HG03378 (cell line): ENCODE measurements around the gene NF1.
A peak's percentile ranks its signal among the peaks of the same experiment; 100 is the strongest.
"Not testable (repeated sequence)": the region's sequence is repeated elsewhere in the genome, so short reads cannot be mapped to it uniquely, and the experiment has no call there.

Experiments
- ATAC-seq: cut with Tn5 transposase; IDR thresholded peaks from one replicate; pipeline ENCODE4 v1.9.1; 2021; ENCODE audit warnings: mild to moderate bottlenecking, moderate library complexity; ENCODE audit not compliant: unreplicated experiment

NF1 gene

DNA sequence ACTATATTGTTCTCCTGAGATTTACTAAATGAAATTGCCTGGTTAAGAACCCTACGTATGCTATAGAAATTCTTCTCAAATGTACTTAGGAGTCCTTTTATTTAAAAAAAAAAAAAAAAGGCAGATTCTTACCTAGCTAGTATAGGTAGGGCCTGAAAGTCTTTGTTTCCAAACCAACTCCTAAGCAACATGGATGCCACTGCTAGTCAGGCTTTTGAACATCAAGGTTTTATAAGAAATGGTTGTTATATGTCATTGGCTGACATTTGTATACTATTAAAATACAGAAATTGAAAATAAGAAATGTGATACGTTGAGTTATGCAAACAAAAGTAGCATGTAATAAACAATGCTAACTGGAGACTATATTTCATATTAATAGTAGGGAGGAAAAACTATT is 225.5 kb downstream of the NF1 start:
- ATAC-seq, result no peak

DNA sequence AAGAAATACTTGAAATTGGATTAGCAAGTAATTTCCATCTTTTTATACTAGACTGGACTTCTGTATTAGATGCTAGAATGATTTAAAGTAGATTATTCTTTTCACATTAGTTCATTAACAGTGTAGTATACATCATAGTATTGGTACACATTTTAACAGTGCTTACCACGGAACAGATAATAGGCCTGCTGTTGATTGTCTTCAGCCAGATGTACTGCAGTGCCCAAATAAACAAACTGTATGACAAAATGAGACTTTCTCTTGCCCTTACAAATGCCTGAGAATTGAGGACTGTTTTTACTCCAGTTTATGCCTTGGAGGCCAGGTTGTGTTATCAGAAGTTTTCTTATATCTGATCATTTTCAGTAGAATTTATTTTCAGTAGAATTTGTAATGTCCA is 226.0 kb downstream of the NF1 start:
- ATAC-seq, result no peak

DNA sequence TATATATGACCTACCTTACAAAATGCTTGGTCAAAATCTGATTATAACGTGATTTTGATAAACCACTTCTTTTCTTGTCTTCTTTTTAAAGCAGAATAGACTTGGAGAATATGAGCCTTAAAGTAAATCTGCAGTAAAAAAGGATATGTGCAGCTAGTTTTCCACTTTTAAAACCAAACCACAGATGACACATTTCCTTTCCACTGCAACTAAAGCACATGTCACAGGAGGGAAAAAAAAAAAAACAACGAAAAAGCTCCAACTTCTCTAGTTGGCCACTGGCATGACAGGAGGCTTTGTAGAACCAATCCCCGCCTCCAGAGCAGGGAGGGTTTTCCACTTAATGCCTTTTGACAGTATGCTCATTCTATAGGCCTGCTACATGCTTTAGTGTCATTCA is 226.7 kb downstream of the NF1 start, which contains the start of gene EVI2A:
Gene EVI2A (minus strand): TSS at position 142 of the 400 bp plus-strand sequence. CDS start 2,609 bp downstream, outside the sequence.
- ATAC-seq, result peak; percentile 32

DNA sequence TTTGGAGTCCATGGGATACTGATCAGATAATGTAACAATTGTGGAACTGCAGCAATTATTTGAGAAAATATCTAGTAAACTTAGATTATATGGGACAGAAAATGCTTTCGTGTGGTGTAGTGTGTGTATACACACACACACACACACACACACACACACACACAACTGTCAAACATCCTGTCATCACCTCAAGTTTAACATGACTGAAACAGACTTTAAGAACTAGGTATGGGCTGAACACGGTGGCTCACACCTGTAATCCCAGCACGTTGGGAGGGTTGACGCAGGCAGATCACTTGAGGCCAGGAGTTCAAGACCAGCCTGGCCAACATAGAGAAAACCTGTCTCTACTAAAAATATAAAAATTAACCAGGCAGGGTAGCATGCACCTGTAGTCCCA is 227.2 kb downstream of the NF1 start:
- no peak for ATAC-seq

DNA sequence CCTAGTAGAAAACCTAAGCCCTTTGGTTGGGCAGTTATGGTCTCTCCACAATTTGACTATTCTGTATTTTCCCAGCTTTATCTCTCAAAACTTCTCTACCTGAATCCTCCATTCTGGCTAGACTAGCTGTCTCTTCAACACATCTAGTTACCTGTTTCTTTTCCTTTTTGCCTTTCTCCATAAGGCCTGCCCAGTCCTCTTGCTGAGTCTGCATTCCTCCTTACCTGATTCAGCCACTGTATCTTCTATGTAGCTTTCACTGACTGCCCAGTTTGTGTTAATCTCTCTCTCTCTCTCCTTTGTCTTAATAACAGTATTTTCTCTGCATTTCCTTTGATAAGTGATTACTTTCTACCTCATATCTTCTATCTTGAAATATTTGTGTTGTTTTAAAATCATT is 228.8 kb downstream of the NF1 start:
- ATAC-seq, result no peak

DNA sequence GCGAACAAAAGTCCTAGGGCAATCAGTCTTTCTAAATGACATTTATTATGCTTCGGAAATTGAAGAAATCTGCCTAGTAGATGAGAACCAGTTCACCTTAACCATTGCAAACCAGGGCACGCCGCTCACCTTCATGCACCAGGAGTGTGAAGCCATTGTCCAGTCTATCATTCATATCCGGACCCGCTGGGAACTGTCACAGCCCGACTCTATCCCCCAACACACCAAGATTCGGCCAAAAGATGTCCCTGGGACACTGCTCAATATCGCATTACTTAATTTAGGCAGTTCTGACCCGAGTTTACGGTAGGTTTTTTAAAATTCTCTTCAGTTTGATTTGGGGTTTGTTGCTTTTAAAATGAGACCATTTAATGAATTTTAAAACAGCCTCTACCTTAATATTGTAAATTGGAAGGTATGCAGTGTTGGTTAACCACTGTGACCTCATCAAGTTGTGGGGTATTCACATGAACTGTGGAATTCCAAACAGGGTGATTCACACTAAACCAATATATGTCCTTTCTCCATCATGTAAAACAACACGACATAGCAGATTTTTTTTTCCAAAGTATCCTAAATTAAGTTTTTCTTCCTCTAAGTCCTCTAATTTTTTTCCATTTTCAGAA is 232.9 kb downstream of the NF1 start:
- ATAC-seq, result no peak

DNA sequence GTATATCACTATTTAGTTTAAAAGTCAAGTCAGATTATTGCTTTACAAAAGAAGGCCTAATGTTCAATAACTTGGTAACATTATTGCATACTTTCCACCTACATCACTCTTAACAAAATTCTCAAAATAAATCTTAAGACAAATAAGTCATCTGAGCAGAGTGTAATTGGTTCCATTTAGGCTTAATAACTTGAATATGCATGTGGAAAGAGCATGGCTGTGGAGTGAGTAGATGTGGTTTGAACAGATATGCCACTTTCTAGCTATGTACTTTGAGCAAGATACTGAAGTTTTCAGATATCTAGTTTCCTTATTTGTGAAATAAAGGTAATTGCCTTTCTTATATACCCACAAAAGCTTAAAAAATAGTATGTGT is 233.4 kb downstream of the NF1 start:
- no peak for ATAC-seq

DNA sequence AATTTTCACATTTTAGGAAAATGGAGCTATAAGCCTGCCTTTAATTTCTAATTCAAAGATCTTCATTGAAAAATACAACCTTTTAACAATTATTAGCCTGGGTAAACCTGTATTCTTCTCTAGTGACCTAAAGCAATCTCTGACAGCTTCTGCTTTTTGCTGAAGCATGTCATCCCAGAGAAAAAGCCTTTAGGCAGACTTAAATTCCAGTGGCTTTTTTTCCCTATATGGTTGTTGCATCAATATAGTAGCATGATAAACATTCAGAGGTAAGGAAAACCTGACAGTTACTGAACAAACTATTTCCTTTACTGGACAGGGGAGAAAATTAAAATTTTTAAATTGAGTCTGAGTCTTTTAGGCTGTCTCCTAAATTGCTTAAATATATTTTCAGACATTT is 234.4 kb downstream of the NF1 start:
- ATAC-seq, result no peak

DNA sequence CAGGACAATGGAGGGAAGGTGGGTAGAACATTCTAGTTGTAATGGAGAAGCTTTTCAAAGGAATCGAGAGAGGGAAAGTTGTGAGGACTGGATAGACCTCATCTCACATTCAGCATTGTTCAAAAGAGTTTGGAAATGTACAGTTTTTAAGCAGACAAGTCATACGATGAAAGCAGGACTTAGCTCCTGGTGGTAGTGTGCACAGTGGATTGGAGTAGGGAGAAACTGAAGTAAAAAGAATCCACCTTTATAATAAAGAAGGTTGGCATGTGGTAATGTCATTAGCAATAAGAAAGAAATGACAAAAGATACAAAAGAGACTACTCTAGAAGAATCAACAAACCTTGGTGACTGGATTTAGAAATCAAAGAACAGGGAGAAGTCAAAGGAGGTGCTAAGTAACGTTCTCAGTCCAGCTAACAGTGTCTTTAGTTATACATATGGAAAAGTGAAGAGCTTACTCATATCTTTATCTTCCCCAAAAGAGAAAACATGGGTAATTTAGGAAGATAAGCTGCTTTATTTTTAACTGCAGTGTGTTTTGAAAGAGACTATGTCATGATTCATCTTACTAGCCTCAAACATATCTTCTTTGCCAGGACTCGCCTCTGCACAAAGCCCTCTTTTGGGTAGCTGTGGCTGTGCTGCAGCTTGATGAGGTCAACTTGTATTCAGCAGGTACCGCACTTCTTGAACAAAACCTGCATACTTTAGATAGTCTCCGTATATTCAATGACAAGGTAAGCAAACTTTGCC is 245.3 kb downstream of the NF1 start:
- ATAC-seq, result no peak

DNA sequence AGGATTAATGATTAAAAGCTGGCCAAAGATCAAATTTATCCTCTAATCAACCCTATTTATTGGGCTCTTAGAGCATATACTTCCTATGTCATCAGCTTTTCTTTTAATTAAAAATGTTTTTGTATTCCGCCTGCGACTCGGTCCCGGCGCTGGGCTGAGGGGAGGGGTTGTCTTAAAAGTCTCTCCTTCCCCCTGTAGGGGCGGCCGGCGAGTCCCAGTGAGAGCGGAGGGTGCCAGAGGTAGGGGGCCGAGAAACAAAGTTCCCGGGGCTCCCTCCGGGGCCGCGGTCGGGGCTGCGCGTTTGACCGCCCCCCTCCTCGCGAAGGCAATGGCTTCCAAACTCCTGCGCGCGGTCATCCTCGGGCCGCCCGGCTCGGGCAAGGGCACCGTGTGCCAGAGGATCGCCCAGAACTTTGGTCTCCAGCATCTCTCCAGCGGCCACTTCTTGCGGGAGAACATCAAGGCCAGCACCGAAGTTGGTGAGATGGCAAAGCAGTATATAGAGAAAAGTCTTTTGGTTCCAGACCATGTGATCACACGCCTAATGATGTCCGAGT is 250.5 kb downstream of the NF1 start:
- not testable (repeated sequence) for ATAC-seq

DNA sequence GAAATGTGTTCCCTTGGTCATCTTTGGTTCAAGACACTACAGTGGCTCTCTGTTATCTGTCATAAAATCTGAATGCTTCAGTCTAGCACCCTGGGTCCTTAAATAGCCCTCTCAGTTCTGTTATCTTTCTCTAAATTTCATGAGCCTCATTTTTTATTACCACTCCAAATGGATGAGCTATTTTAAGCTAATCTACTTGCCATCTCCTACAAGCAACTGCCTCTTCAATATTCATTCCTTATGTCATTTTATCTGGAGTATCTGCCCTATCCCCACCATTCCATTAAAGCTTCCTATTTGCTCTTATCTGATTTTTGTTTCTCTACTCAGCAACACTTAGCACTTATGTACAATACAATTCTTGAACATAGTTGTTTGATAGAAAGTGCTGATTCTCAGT is 254.7 kb downstream of the NF1 start:
- no peak for ATAC-seq

DNA sequence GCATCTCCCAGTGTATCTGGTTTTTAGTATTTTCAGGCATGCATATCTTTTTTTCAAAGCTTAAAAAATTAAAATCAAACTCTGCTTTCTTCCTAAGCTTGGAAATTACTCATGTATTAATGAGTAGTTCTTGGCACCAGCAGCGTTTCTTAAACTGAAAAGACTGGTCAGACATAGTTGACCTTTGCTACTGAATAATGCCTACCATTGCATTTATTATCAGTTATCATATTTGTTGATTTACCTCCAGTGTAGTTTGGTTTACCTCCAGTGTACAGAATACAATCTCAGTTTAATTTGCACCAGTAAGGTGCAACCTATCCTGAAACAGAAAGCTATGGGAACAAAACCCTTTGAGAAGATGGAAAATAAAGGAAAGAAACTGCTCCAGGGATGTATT is 261.2 kb downstream of the NF1 start:
- no peak for ATAC-seq

DNA sequence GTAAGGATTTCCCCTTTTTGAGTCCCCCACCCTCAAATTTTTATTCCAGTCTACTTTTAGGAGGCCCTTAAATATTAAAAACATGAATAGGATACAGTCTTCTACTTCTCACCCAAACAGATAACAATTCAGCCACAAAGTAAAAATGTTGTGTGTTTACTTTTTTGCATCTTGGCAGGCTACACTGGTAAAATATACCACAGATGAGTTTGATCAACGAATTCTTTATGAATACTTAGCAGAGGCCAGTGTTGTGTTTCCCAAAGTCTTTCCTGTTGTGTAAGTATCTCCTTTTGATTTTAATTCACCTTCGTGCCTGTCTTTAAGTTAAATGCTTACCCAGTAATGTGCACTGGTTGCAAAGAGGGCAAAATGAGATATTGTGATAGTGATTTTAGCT is 262.3 kb downstream of the NF1 start:
- no peak for ATAC-seq

DNA sequence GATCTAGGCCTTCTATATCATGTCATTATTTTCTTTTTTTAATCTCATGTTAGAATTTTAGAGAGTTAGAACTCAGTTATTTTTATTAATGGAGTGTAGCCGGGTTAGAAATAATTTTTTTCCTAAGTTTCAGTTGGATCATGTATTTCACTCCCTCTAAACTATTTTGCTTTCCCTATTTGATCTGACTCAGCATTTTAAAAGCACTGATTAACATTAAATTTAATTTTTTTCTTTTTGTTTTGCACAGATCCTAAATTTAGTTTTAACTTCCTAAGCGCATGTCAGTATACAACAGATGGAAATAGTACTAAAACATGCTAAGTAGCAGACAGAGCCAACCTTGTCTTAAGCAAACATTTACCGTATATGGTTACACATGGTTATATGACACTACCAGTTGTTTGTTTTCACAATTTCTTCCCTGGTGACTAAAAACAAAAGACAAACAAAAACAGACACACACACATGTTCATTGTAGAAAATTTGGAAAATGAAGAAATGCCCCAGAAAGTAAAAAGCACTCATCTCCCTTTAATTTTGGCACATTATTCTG is 263.1 kb downstream of the NF1 start:
- no peak for ATAC-seq

DNA sequence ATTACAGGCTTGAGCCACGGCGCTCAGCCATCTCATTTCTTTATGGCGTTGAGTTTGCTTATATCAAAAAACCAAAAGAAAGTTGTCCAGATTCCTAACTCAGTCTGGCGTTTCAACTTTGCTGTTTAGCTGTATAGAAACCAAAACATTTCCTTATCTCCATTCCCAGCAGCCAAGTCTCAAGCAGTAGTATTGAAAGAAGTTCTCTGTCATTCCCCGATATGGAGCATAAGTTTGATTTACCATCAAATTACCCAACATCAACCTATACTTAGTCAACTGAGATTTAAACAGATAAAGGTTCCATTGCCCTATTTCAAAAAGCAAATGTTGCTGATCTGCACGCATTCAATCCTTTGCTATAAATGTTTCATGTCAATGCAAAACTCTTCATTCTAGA is 269.2 kb downstream of the NF1 start:
- ATAC-seq, result no peak

DNA sequence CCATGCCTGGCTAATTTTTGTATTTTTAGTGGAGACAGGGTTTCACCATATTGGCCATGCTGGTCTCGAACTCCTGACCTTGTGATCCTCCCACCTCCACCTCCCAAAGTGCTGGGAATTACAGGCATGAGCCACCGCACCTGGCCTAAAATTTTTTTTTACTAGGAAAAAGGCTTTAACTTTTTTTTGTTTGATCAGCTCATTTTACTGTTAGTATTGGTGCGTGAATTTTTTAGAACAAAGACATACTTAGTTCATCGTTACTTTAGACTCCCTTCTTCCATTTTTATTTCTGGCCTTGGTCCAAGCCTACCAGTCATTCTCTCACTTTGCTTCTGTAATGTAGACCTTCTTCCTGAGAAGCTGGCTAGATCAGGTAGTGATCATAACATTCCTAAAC is 271.3 kb downstream of the NF1 start:
- no peak for ATAC-seq

DNA sequence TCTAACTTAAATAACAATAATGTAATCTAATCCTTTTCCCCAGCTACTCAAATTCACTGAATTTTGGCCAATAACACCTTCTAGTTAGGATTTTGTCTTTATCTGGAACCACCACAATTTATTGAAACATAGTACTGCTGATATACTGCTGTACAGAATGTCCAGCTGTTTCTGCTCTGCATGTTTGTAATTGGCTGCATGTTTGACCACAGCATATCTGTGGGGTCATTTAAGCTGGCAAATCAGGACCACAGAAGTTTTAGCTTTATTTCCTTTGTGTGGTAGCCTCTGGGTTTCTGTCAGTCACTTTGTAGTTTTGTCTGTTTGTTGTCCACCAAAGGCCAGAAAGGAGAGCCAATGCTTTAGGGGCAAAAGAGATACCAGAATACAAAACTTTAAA is 274.5 kb downstream of the NF1 start:
- no peak for ATAC-seq

DNA sequence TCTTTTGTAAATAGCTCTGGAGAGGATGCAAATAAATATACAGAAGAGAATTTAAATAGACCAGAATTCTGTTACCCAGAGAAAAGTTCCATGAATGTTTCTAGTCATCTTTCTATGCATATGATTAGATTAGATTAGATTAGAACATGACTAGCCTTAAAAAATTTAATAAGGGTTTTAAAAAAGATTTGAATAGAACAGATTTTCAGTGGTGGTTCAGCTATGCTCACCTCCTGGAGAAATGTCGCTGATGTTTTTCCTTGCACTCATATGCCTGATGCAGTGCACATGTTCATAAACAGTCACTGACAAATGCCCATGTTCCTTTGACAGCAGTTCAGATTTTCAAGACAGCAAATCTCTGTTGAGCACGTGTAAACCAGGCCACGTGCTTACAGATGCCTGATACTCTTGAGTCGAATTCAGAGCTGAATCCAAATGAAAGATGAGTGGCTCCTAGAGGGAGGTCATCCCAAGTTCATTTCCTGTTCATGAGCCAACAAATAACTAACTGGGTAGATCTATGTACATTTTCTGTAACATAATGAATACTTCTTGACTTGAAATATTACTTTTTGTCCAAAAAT is 276.8 kb downstream of the NF1 start:
- ATAC-seq, result no peak

DNA sequence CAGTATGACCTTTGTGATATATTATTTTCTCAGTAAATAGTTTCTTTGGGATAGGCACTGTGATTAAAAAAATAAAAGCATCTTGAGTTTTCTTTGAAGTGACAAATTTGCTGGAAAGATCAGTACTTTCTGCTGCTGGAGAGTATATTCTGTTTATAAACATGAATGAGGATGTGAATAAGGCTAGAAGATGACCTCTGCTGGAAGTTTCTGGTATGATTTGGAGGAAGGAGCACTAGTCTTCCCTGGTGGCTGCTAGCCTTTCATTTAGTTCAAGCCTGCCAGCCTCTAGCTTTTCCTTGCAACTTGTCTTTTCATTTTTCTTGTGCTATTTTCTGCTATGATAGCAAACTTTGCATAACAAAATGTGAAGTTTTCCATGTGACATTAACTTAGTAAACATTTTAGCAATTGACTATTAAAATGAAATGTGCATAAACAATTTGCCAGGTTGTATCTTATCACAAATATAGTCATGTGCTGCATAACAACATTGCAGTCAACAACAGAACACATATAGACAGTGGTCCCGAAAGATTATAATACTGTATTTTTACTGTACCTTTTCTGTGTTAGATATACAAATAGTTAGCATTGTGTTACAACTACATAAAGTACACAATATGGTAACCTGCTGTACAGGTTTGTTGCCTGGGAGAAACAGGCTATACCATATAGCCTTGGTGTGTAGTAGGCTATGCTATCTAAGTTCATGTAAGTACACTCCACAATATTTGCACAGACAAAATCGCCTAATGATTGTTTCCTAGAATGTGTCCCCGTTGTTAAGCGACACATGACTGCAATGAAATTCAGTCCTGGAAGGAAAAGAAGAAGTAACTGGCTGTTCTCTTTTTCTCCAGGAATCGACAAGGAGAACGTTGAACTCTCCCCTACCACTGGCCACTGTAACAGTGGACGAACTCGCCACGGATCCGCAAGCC is 278.6 kb downstream of the NF1 start:
- ATAC-seq, result no peak

DNA sequence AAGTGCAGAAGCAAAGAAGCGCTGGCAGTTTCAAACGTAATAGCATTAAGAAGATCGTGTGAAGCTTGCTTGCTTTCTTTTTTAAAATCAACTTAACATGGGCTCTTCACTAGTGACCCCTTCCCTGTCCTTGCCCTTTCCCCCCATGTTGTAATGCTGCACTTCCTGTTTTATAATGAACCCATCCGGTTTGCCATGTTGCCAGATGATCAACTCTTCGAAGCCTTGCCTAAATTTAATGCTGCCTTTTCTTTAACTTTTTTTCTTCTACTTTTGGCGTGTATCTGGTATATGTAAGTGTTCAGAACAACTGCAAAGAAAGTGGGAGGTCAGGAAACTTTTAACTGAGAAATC is 279.3 kb downstream of the NF1 start:
- ATAC-seq, result no peak

DNA sequence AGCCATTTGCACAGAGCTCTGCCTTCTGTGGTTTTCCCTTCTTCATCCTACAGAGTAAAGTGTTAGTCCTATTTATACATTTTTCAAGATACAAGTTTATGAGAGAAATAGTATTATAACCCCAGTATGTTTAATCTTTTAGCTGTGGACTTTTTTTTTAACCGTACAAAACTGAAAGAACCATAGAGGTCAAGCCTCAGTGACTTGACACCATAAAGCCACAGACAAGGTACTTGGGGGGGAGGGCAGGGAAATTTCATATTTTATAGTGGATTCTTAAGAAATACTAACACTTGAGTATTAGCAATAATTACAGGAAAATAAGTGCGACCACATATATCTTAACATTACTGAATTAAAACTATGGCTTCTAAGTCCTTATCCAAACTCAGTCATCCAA is 279.7 kb downstream of the NF1 start:
- no peak for ATAC-seq
